SU-DHL-6 (cell line): ENCODE data around the gene GRIK3.

Experiments
- EZH2phosphoT487 ChIP-seq: fragments of 200-600 bp; sonication (generic), shearing (Covaris generic); conservative IDR thresholded peaks from 2 replicates; pipeline ENCODE4 v1.6.1; 2018; ENCODE audit warnings: mild to moderate bottlenecking, antibody characterized with exemption, low read length, moderate library complexity, mixed read lengths
- TF ChIP-seq, protein P1 (sequence below): fragments of 200-600 bp; sonication (generic); IDR thresholded peaks from one replicate; pipeline ENCODE4 v1.5.1; 2017; ENCODE audit warnings: antibody characterized with exemption, mild to moderate bottlenecking, low read length, moderate library complexity; ENCODE audit not compliant: insufficient read depth, poor library complexity, severe bottlenecking

DNA sequence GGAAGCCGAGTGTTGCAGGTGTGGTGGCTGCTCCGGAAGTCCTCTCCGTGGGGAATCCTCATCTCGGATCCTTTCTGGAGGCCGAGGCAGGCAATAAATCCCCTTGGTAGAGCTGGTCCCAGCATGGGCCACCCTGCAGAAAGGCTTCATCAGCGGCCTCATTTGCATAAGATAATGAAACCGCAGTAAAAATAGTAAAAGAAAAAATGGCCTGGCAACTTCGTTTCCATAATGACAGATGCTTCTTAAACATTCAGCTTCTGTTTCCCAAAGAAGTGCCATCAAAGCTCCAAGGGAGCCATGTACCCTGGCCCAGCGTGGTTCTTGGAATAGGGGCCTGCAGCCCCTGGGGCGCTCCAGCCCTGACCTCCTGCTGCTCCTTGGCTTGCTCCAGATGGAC is 244.1 kb downstream of the GRIK3 start:
- TF ChIP-seq, protein P1, sequence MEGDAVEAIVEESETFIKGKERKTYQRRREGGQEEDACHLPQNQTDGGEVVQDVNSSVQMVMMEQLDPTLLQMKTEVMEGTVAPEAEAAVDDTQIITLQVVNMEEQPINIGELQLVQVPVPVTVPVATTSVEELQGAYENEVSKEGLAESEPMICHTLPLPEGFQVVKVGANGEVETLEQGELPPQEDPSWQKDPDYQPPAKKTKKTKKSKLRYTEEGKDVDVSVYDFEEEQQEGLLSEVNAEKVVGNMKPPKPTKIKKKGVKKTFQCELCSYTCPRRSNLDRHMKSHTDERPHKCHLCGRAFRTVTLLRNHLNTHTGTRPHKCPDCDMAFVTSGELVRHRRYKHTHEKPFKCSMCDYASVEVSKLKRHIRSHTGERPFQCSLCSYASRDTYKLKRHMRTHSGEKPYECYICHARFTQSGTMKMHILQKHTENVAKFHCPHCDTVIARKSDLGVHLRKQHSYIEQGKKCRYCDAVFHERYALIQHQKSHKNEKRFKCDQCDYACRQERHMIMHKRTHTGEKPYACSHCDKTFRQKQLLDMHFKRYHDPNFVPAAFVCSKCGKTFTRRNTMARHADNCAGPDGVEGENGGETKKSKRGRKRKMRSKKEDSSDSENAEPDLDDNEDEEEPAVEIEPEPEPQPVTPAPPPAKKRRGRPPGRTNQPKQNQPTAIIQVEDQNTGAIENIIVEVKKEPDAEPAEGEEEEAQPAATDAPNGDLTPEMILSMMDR: no peak
- TF ChIP-seq EZH2phosphoT487: no peak
